ENCODE results near the gene SGCD. TPM values are rescaled to one million over a fixed set of nuclear protein-coding genes. Genes with fewer than 3 reads are reported as not detected.

SGCD gene
- total RNA-seq, 4 donors from 2014 or later = 1.1 to 8.2 (median 4.4) TPM

DNA sequence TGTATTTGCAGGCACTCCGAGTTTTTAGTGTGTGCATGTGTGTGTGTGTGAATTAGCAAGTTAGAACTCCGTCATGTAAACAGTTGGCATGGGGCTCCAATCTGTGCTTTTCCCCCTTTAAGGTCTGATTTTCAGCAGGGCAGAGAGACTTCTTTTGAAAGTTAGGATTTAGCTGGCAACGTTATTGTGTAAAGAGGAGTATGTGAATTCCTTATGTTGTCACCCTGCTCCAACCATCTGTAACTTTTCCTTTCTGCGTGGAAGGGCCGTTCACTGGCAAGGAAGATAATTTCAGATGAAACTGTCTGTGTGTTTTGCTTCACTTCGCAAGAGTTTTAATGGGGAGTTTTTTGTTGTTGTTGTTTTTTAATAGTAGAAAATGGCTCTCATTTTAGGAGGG lies 332 bp downstream of the SGCD start:
- TF ChIP-seq, protein P1, sequence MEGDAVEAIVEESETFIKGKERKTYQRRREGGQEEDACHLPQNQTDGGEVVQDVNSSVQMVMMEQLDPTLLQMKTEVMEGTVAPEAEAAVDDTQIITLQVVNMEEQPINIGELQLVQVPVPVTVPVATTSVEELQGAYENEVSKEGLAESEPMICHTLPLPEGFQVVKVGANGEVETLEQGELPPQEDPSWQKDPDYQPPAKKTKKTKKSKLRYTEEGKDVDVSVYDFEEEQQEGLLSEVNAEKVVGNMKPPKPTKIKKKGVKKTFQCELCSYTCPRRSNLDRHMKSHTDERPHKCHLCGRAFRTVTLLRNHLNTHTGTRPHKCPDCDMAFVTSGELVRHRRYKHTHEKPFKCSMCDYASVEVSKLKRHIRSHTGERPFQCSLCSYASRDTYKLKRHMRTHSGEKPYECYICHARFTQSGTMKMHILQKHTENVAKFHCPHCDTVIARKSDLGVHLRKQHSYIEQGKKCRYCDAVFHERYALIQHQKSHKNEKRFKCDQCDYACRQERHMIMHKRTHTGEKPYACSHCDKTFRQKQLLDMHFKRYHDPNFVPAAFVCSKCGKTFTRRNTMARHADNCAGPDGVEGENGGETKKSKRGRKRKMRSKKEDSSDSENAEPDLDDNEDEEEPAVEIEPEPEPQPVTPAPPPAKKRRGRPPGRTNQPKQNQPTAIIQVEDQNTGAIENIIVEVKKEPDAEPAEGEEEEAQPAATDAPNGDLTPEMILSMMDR (IDR thresholded peaks at IDR 0.05) = no peak
- ATAC-seq (ENCODE audit: low FRiP score) (no peak), DNase-seq (ENCODE audit: low spot score) (no peak)

- no peak for DNase-seq (ENCODE audit: low spot score)
- ATAC-seq (ENCODE audit: low FRiP score) = no peak
- TF ChIP-seq, protein P1 (IDR thresholded peaks at IDR 0.05) = no peak
Measured at GRCh38 chr5:156328161-156328560, 1.2 kb downstream of the SGCD start.

- DNase-seq (ENCODE audit: low spot score) (no peak), ATAC-seq (ENCODE audit: low FRiP score) (no peak)
- TF ChIP-seq, protein P1 (IDR thresholded peaks at IDR 0.05) = no peak
Measured at GRCh38 chr5:156328766-156329165, 1.8 kb downstream of the SGCD start.

- DNase-seq (ENCODE audit: low spot score) (no peak), ATAC-seq (ENCODE audit: low FRiP score) (no peak)
- TF ChIP-seq, protein P1 (IDR thresholded peaks at IDR 0.05) = no peak
Measured at GRCh38 chr5:156329171-156329611, 2.2 kb downstream of the SGCD start.

DNA sequence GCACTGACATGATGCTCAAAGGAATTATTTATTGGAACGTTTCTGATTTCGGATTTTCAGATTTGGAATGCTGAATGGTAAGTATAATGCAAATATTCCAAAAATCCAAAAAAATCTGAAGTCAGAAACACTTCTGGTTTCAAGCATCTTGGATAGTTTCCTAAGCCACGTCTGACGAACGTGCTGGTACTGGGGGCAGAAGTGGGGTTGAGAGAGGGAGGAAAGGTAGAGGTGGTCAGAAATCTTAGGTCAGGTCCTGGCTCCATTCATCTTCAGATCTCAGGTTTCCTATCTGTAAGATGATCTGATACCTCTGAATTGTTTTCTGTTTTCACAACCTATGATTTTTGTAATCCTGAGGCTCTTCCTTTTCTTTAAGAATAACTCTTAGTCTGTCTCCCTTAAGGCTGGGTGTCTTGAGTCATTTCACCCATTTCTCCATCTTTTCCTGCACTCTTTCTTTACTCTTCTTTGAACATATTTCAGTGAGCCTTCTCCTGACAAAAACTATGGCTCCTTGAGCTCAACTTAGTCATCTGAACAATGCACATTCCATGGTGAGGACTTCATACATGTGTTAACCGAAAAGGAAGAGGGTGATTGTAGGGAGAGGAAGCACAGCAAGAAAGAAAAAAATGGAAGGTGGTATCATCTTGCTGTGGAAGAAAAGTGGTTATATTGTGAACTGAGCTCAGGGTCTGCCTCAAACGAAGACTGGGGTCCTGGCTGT lies 3.3 kb downstream of the SGCD start:
- DNase-seq (ENCODE audit: low spot score) (no peak), ATAC-seq (ENCODE audit: low FRiP score) (no peak)
- TF ChIP-seq, protein P1 (IDR thresholded peaks at IDR 0.05) = no peak

DNA sequence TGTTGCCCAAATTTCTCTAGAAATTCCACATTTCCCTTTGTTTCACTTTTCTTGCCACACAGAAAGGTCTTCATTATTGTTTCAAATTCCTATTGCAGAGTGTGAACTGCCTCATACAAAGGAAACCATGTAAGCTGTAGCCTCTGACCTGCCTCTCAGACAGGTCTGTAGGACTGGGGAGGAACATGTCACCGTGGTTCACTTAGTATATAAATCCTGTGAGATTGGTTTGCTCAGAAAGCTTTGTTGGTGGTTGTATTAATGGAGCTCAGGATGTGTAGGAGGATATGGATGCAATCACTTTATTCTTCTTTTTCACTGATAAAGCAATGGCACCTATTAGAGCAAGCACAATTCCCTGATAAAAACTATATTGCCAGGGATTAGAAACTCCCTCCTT lies 4.2 kb downstream of the SGCD start:
- ATAC-seq (ENCODE audit: low FRiP score) (no peak), DNase-seq (ENCODE audit: low spot score) (no peak)
- TF ChIP-seq, protein P1 (IDR thresholded peaks at IDR 0.05) = no peak

DNA sequence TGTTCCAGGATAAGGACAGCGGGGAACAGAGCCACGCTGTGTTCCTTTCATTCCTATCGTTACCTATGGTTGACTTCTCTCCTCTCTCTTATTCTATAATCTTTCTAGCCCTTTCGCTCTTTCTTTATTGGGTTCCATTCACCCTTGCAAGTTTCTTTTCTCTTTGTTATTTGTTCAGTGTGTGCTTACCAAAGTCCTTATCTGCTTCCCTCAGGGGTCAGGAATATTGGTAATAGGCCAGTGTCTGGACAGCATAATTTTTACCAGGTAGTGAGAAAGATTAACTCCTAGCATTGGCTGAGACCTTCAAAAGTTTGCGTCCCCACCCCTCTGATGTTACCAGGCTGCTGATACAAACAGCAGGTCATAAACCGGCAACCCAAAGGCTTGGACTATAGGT lies 4.9 kb downstream of the SGCD start:
- DNase-seq (ENCODE audit: low spot score) (no peak), ATAC-seq (ENCODE audit: low FRiP score) (no peak)
- TF ChIP-seq, protein P1 (IDR thresholded peaks at IDR 0.05) = no peak
